ENCODE results near the gene C9orf78.
"Not testable (repeated sequence)": the region's sequence is repeated elsewhere in the genome, so short reads cannot be mapped to it uniquely, and the experiment has no call there.

The C9orf78 gene

GRCh38 chr9:129809346-129809745 lies 25.7 kb downstream of the C9orf78 start:
- no peak for DNase-seq

- DNase-seq: no peak
Observed at GRCh38 chr9:129806061-129806460, 29.0 kb downstream of the C9orf78 start.

GRCh38 chr9:129803676-129804060 lies 31.4 kb downstream of the C9orf78 start:
- no peak for DNase-seq

- DNase-seq: peak; percentile 50
Observed at GRCh38 chr9:129802833-129803675, 32.0 kb downstream of the C9orf78 start, which contains the start of gene TOR1B. TSS of gene TOR1B (plus strand) at chr9:129803184. CDS start at chr9:129803213, 29 bp downstream.

GRCh38 chr9:129801504-129801903 lies 33.6 kb downstream of the C9orf78 start:
- DNase-seq: no peak

- DNase-seq: no peak
Observed at GRCh38 chr9:129798973-129799372, 36.1 kb downstream of the C9orf78 start.

GRCh38 chr9:129796029-129796428 lies 39.0 kb downstream of the C9orf78 start:
- not testable (repeated sequence) for DNase-seq

GRCh38 chr9:129794549-129794948 lies 40.5 kb downstream of the C9orf78 start:
- no peak for DNase-seq

GRCh38 chr9:129786481-129786880 lies 48.6 kb downstream of the C9orf78 start:
- DNase-seq: no peak

- DNase-seq: no peak
Observed at GRCh38 chr9:129785866-129786265, 49.2 kb downstream of the C9orf78 start.

GRCh38 chr9:129784970-129785369 lies 50.1 kb downstream of the C9orf78 start:
- not testable (repeated sequence) for DNase-seq

- DNase-seq: no peak
Observed at GRCh38 chr9:129783516-129784361, 51.3 kb downstream of the C9orf78 start.

- no peak for DNase-seq
Observed at GRCh38 chr9:129781981-129782380, 53.1 kb downstream of the C9orf78 start.

- no peak for DNase-seq
Observed at GRCh38 chr9:129781131-129781530, 53.9 kb downstream of the C9orf78 start.

GRCh38 chr9:129779560-129780190 lies 55.4 kb downstream of the C9orf78 start:
- no peak for DNase-seq

- DNase-seq: no peak
Observed at GRCh38 chr9:129778469-129778868, 56.6 kb downstream of the C9orf78 start.

GRCh38 chr9:129777769-129778130 lies 57.3 kb downstream of the C9orf78 start:
- DNase-seq: no peak

Measured in NCI-H1436 treated with DMSO at 0.1 percent for 48 hours (cell line).